K562 (cell line): ENCODE data around the gene SLC22A1. TPM values are rescaled to one million over a fixed set of nuclear protein-coding genes. Genes with fewer than 3 reads are reported as not detected.
A peak's percentile ranks its signal among the peaks of the same experiment; 100 is the strongest.

Experiments
- ATAC-seq: fragments of 200-7000 bp; cut with Tn5 transposase; 3 replicates; pipeline ENCODE4 v1.9.1; 2020; ENCODE audit warnings: moderate library complexity
- BruUV-seq: library from RNA; stranded (reverse); fragments of 400-500 nt; replicated peaks from 2 replicates; lab custom pipeline; 2021; lab: Mats Ljungman, UMichigan
- CTCF ChIA-PET: fragments of 300-600 bp; formaldehyde crosslinking; extraction: SDS; loops from one replicate; lab custom pipeline; 2021; ENCODE audit warnings: low intra/inter-chr PET ratio; lab: Yijun Ruan, JAX
- POLR2A ChIA-PET: fragments of 300-600, 350-650 bp; sonication (Branson Sonifier 250); formaldehyde crosslinking; extraction: SDS; loops from one replicate; lab custom pipeline; 2021; ENCODE audit warnings: antibody characterized with exemption, inconsistent platforms; lab: Yijun Ruan, JAX
- DNase-seq, 4 experiments: peaks; one replicate each; pipeline versions ENCODE4 v3.0.0 to v3.0.0-alpha.2; 2011 to 2018; ENCODE audit warnings: low spot score in 3 of 4, mixed read lengths in 3 of 4; ENCODE audit errors: extremely low read depth in 1 of 4
- FAIRE-seq: peaks from 2 replicates; lab custom pipeline; 2011; peaks lifted over from hg19 to GRCh38; lab: Jason Lieb, UNC
- H2AFZ ChIP-seq: 2 replicates; pipeline ENCODE4 v1.6.0; 2011; ENCODE audit warnings: low read depth, low read length, control low read depth, inconsistent platforms
- H3K27ac ChIP-seq: fragments of 200-600 bp; 3 replicates; pipeline ENCODE4 v1.8.0; 2011; ENCODE audit warnings: low read depth, mild to moderate bottlenecking, control low read depth, inconsistent platforms, low read length, moderate library complexity, mixed read lengths; ENCODE audit errors: extremely low read depth
- H3K27me3 ChIP-seq, 2 experiments: fragments of 300-600 bp in 1 of 2; 2 replicates in 1 of 2; 3 replicates in 1 of 2; pipeline versions ENCODE4 v1.6.0 to v1.8.0; 2011; ENCODE audit warnings: inconsistent platforms in 2 of 2, low read length in 2 of 2, mild to moderate bottlenecking in 1 of 2, mixed read lengths in 1 of 2, moderate library complexity in 1 of 2; ENCODE audit not compliant: control insufficient read depth in 2 of 2, insufficient read depth in 2 of 2
- H3K36me3 ChIP-seq: fragments of 300-600 bp; 3 replicates; pipeline ENCODE4 v1.8.0; 2011; ENCODE audit warnings: mild to moderate bottlenecking, low read length, inconsistent platforms; ENCODE audit not compliant: control insufficient read depth, insufficient read depth
- H3K4me1 ChIP-seq, 2 experiments: fragments of 200-600 bp in 1 of 2; replicated peaks in 1 of 2; 2 replicates in 1 of 2; 3 replicates in 1 of 2; pipeline versions ENCODE4 v1.5.1 to v1.8.0; 2011; ENCODE audit warnings: inconsistent platforms in 2 of 2, low read length in 2 of 2, mild to moderate bottlenecking in 1 of 2, mixed read lengths in 1 of 2, moderate library complexity in 1 of 2; ENCODE audit not compliant: control insufficient read depth in 2 of 2, insufficient read depth in 2 of 2
- H3K4me2 ChIP-seq: 2 replicates; pipeline ENCODE4 v1.6.1; 2011; ENCODE audit warnings: low read length, control low read depth, inconsistent platforms, mixed read lengths; ENCODE audit not compliant: insufficient read depth
- H3K4me3 ChIP-seq: fragments of 200-600 bp; sonication (generic), shearing (Covaris generic); 2 replicates; pipeline ENCODE4 v1.5.1; 2016; ENCODE audit warnings: control low read depth, inconsistent platforms
- H3K79me2 ChIP-seq: fragments of 200-600 bp; 3 replicates; pipeline ENCODE4 v1.8.0; 2011; ENCODE audit warnings: low read length, inconsistent platforms; ENCODE audit not compliant: control insufficient read depth, insufficient read depth
- H3K9ac ChIP-seq, 2 experiments: 2 replicates each; pipeline versions ENCODE4 v1.6.0 to v1.6.1; 2011; ENCODE audit warnings: low read depth in 2 of 2, low read length in 2 of 2, control low read depth in 1 of 2, inconsistent platforms in 1 of 2, mild to moderate bottlenecking in 1 of 2, mixed read lengths in 1 of 2; ENCODE audit not compliant: insufficient read depth in 1 of 2
- H3K9me1 ChIP-seq: one replicate; pipeline ENCODE4 v1.6.0; 2011; ENCODE audit warnings: inconsistent platforms, mild to moderate bottlenecking, low read length, moderate library complexity; ENCODE audit not compliant: control insufficient read depth, insufficient read depth
- H3K9me3 ChIP-seq: replicated peaks from 2 replicates; pipeline ENCODE4 v1.5.1; 2011; ENCODE audit warnings: low read depth, low read length, inconsistent platforms; ENCODE audit not compliant: control insufficient read depth, insufficient read depth
- H4K20me1 ChIP-seq: replicated peaks from 2 replicates; pipeline ENCODE4 v1.6.1; 2011; ENCODE audit warnings: low read length, inconsistent platforms, mixed read lengths; ENCODE audit not compliant: control insufficient read depth, insufficient read depth
- EGR1 ChIP-seq: fragments of 450-650 bp; conservative IDR thresholded peaks from 2 replicates; pipeline ENCODE4 v1.6.1; 2017; ENCODE audit warnings: mild to moderate bottlenecking
- ELF2 ChIP-seq: fragments of 250-450 bp; sonication (Bioruptor Pico); IDR thresholded peaks from 2 replicates; pipeline ENCODE4 v1.5.0; 2021; ENCODE audit warnings: mild to moderate bottlenecking
- RAD51 ChIP-seq: fragments of 450-650 bp; IDR thresholded peaks from 2 replicates; pipeline ENCODE4 v1.7.1; 2016; ENCODE audit warnings: low read depth, mild to moderate bottlenecking, borderline replicate concordance
- SREBF2 ChIP-seq: sonication (generic); formaldehyde crosslinking; IDR thresholded peaks from 2 replicates; pipeline ENCODE4 v1.4.0; 2020; ENCODE audit warnings: mild to moderate bottlenecking, missing genetic modification reagents
- TCF3 ChIP-seq: sonication (generic); formaldehyde crosslinking; IDR thresholded peaks from 2 replicates; pipeline ENCODE4 v1.4.0; 2020; ENCODE audit warnings: mild to moderate bottlenecking, missing genetic modification reagents
- TCF7 ChIP-seq: sonication (generic); IDR thresholded peaks from 2 replicates; pipeline ENCODE4 v1.6.1; 2016; ENCODE audit warnings: antibody characterized with exemption, borderline replicate concordance
- USF1 ChIP-seq: sonication (generic); formaldehyde crosslinking; IDR thresholded peaks from 2 replicates; pipeline ENCODE4 v1.9.0; 2022; ENCODE audit warnings: mild to moderate bottlenecking, missing genetic modification reagents
- WGBS: fragments of 100-300 bp; shearing (Covaris generic); methylation state at CpG from one replicate; pipeline ENCODE4 v1.1.6; 2016; ENCODE audit warnings: low coverage, mixed read lengths; ENCODE audit not compliant: insufficient coverage; ENCODE audit errors: missing lambda C conversion rate; 5-methylcytosine and 5-hydroxymethylcytosine counted together
- in situ Hi-C: fragments of 300-500 bp; cut with MboI; formaldehyde crosslinking; loops from 4 replicates; pipeline ENCODE4 v1.15.0; 2018; ENCODE audit warnings: inconsistent platforms, mixed read lengths
- intact Hi-C: fragments of 100-400 bp; cut with micrococcal nuclease; formaldehyde crosslinking; loops from 2 replicates; pipeline ENCODE4 v1.14.2; 2022
- polyA plus RNA-seq, 8 experiments: library from polyadenylated mRNA; depleted of rRNA in 4 of 8; stranded (reverse) in 5 of 8; unstranded in 3 of 8; fragments of >200 nt; fragmentation: Nextera tagmentation in 2 of 8; fragmentation: Illumina TruSeq in 1 of 8; extraction: Ambion mirVana in 2 of 8; extraction: Trizol in 1 of 8; gene quantifications; 2 replicates each; pipeline versions ENCODE4 v1.2.1 to v1.2.3, GENCODE V29; 2011 to 2014; ENCODE audit warnings: inconsistent platforms in 1 of 8, missing spikeins in 1 of 8
- total RNA-seq, 7 experiments: library from RNA; depleted of rRNA in 6 of 7; stranded (reverse); fragments of >200 nt in 6 of 7; fragmentation: Illumina TruSeq in 2 of 7; extraction: Trizol in 2 of 7; gene quantifications; 2 replicates each; pipeline versions ENCODE4 v1.2.1 to v1.2.3, GENCODE V29; 2011 to 2021; ENCODE audit warnings: low replicate concordance in 1 of 7
- TF ChIP-seq, protein P1 (sequence below): sonication (generic); formaldehyde crosslinking; IDR thresholded peaks from 2 replicates; pipeline ENCODE4 v1.5.0; 2020; ENCODE audit warnings: missing genetic modification reagents

Gene SLC22A1
- total and polyA plus RNA-seq, 9 of the 15 experiments (the other 6 are each of a cell fraction or from before 2014, with no cell fraction given) = 0.11 to 0.60 (median 0.26) TPM; not detected in 4

GRCh38 chr6:160161647-160161986, 40.0 kb downstream of the SLC22A1 start:
- Histone ChIP-seq H3K36me3 (no peaks in the 10 kb centered on the region), H3K4me3 (no peak overlapping the region), H3K79me2 (no peaks in the 10 kb centered on the region), H3K9ac (peak overlapping the region in 1 of 2 experiments; percentile 55; a peak in 2 of 4 replicates), H3K4me2 (peak overlapping the region; percentile 6; the same call in 1 of the 2 replicates), H3K27ac (no peak overlapping the region), H3K4me1 (peaks cover 0 to 4% of the 10 kb centered on the region in 2 experiments; a peak in 2 of 5 replicates), H3K27me3 (peaks cover 9 to 35% of the 10 kb centered on the region in 2 experiments; a peak in 4 of 5 replicates), H3K9me1 (no peaks in the 10 kb centered on the region), H4K20me1 (no peaks in the 10 kb centered on the region), H3K9me3 (no peaks in the 10 kb centered on the region), H2AFZ (no peak overlapping the region)
- WGBS = 4% methylated on average over 5 of the region's 5 CpGs
- TF ChIP-seq TCF3 (CRISPR knock-in tag) (no peak), TCF7 (no peak), SREBF2 (CRISPR knock-in tag) (no peak), EGR1 (peak; percentile 29; the same call in 1 of the 2 replicates), RAD51 (peak; percentile 64), ELF2 (CRISPR knock-in tag) (no peak), USF1 (CRISPR knock-in tag) (peak; percentile 60)
- TF ChIP-seq, protein P1, sequence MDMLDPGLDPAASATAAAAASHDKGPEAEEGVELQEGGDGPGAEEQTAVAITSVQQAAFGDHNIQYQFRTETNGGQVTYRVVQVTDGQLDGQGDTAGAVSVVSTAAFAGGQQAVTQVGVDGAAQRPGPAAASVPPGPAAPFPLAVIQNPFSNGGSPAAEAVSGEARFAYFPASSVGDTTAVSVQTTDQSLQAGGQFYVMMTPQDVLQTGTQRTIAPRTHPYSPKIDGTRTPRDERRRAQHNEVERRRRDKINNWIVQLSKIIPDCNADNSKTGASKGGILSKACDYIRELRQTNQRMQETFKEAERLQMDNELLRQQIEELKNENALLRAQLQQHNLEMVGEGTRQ (CRISPR knock-in tag) = peak; percentile 48
- intact Hi-C loops = no loop called here
- no TSS peak for BruUV-seq
- no peak for DNase-seq
- in situ Hi-C loops = no loop called here
- no peak for FAIRE-seq
- POLR2A ChIA-PET = interaction anchor here (0.5 to 1.6 kb wide), 3 partner anchors 9 to 20 kb away, joined by 3 to 5 read pairs (median 3); no protein-coding TSS in a partner anchor
- peak; percentile 39 for ATAC-seq
- CTCF ChIA-PET = interaction anchor here (0.6 kb wide), 1 partner anchor 1164 kb away, joined by 3 read pairs; no protein-coding TSS in a partner anchor
